HepG2 (cell line): Measurements from ENCODE around the gene CAPN9. TPM values are rescaled to one million over a fixed set of nuclear protein-coding genes. Genes with fewer than 3 reads are reported as not detected.

ENCODE experiments used
- AGO1 ChIP-seq: fragments of 200-400 bp; formaldehyde crosslinking; IDR thresholded peaks from 2 replicates; pipeline ENCODE4 v1.6.1; 2017; ENCODE audit warnings: mild to moderate bottlenecking, low read depth, low read length, moderate library complexity; ENCODE audit not compliant: poor library complexity, severe bottlenecking
- ATF7 ChIP-seq, 2 experiments: fragments of 450-650 bp in 1 of 2; sonication (generic) in 1 of 2; formaldehyde crosslinking in 1 of 2; IDR thresholded peaks; 2 replicates each; pipeline versions ENCODE4 v1.4.0 to v1.6.1; 2016 to 2020; ENCODE audit warnings: antibody characterized with exemption in 1 of 2, mild to moderate bottlenecking in 1 of 2, missing genetic modification reagents in 1 of 2
- CHCHD3 ChIP-seq: sonication (generic); formaldehyde crosslinking; IDR thresholded peaks from 2 replicates; pipeline ENCODE4 v1.8.0; 2022; ENCODE audit warnings: mild to moderate bottlenecking, missing genetic modification reagents, moderate library complexity
- DMAP1 ChIP-seq: IDR thresholded peaks from 2 replicates; pipeline ENCODE4 v1.6.1; 2016
- FOXM1 ChIP-seq: sonication (generic); formaldehyde crosslinking; IDR thresholded peaks from 2 replicates; pipeline ENCODE4 v1.5.0; 2020; ENCODE audit warnings: missing genetic modification reagents
- FOXP1 ChIP-seq, 2 experiments: fragments of 450-650 bp in 1 of 2; IDR thresholded peaks; 2 replicates each; pipeline ENCODE4 v1.6.1; 2017 to 2018; ENCODE audit warnings: antibody characterized with exemption in 1 of 2
- KAT8 ChIP-seq: IDR thresholded peaks from 2 replicates; pipeline ENCODE4 v1.6.1; 2016; ENCODE audit warnings: missing genetic modification reagents, missing compliant biosample characterization
- MAFG ChIP-seq: sonication (generic); formaldehyde crosslinking; IDR thresholded peaks from 2 replicates; pipeline ENCODE4 v1.5.1; 2020; ENCODE audit warnings: mild to moderate bottlenecking, missing genetic modification reagents
- PPARG ChIP-seq: conservative IDR thresholded peaks from 2 replicates; pipeline ENCODE4 v1.6.1; 2016; ENCODE audit warnings: missing biosample characterization, missing genetic modification reagents
- REXO4 ChIP-seq: sonication (generic); formaldehyde crosslinking; IDR thresholded peaks from 2 replicates; pipeline ENCODE4 v1.8.0; 2022; ENCODE audit warnings: missing genetic modification reagents, mild to moderate bottlenecking, borderline replicate concordance
- SATB2 ChIP-seq: sonication (generic); formaldehyde crosslinking; IDR thresholded peaks from 2 replicates; pipeline ENCODE4 v1.5.0; 2020; ENCODE audit warnings: missing genetic modification reagents
- SMYD3 ChIP-seq: sonication (generic); formaldehyde crosslinking; IDR thresholded peaks from 2 replicates; pipeline ENCODE4 v1.8.1; 2023; ENCODE audit warnings: mild to moderate bottlenecking, missing genetic modification reagents
- SOX5 ChIP-seq: IDR thresholded peaks from 2 replicates; pipeline ENCODE4 v1.6.1; 2016; ENCODE audit warnings: borderline replicate concordance
- ZFP62 ChIP-seq: sonication (generic); formaldehyde crosslinking; IDR thresholded peaks from 2 replicates; pipeline ENCODE4 v1.4.0; 2020; ENCODE audit warnings: missing genetic modification reagents
- ZNF234 ChIP-seq: sonication (generic); formaldehyde crosslinking; conservative IDR thresholded peaks from 2 replicates; pipeline ENCODE4 v1.5.1; 2020; ENCODE audit warnings: mild to moderate bottlenecking, missing genetic modification reagents
- ZNF451 ChIP-seq: sonication (generic); formaldehyde crosslinking; IDR thresholded peaks from 2 replicates; pipeline ENCODE4 v1.5.0; 2020; ENCODE audit warnings: mild to moderate bottlenecking, missing genetic modification reagents
- ZNF570 ChIP-seq: sonication (generic); formaldehyde crosslinking; IDR thresholded peaks from 2 replicates; pipeline ENCODE4 v1.4.0; 2020; ENCODE audit warnings: mild to moderate bottlenecking, missing genetic modification reagents, borderline replicate concordance
- ZNF577 ChIP-seq: sonication (generic); formaldehyde crosslinking; IDR thresholded peaks from 2 replicates; pipeline ENCODE4 v1.4.0; 2020; ENCODE audit warnings: mild to moderate bottlenecking, low read depth, missing genetic modification reagents, borderline replicate concordance
- polyA plus RNA-seq, 8 experiments: library from polyadenylated mRNA; depleted of rRNA in 3 of 8; stranded (reverse) in 7 of 8; unstranded in 1 of 8; fragments of >200 nt; fragmentation: Illumina TruSeq in 4 of 8; extraction: Trizol in 4 of 8; gene quantifications; 2 replicates each; pipeline versions ENCODE4 v1.2.1 to v1.2.3, GENCODE V29; 2011 to 2016; ENCODE audit warnings: low read depth in 4 of 8, missing spikeins in 1 of 8, mixed read lengths in 1 of 8; ENCODE audit not compliant: insufficient read depth in 1 of 8
- total RNA-seq, 5 experiments: library from RNA; depleted of rRNA; stranded (reverse); fragments of >200 nt; fragmentation: Illumina TruSeq; extraction: Trizol; gene quantifications; 2 replicates each; pipeline ENCODE4 v1.2.3, GENCODE V29; 2016; ENCODE audit warnings: low read depth in 1 of 5
- TF ChIP-seq, protein P1 (sequence below): sonication (generic); formaldehyde crosslinking; IDR thresholded peaks from 2 replicates; pipeline ENCODE4 v1.4.0; 2020; ENCODE audit warnings: missing genetic modification reagents
- TF ChIP-seq, protein P2 (sequence below): sonication (generic); formaldehyde crosslinking; IDR thresholded peaks from 2 replicates; pipeline ENCODE4 v1.4.0; 2020; ENCODE audit warnings: missing genetic modification reagents, mild to moderate bottlenecking, borderline replicate concordance
- TF ChIP-seq, protein P3 (sequence below): sonication (generic); formaldehyde crosslinking; IDR thresholded peaks from 2 replicates; pipeline ENCODE4 v1.4.0; 2020; ENCODE audit warnings: mild to moderate bottlenecking, missing genetic modification reagents
- TF ChIP-seq, protein P4 (sequence below): sonication (generic); formaldehyde crosslinking; IDR thresholded peaks from 2 replicates; pipeline ENCODE4 v1.4.0; 2020; ENCODE audit warnings: missing genetic modification reagents
- TF ChIP-seq, protein P5 (sequence below): sonication (generic); formaldehyde crosslinking; IDR thresholded peaks from 2 replicates; pipeline ENCODE4 v1.5.0; 2020; ENCODE audit warnings: missing genetic modification reagents, mild to moderate bottlenecking, borderline replicate concordance

The CAPN9 gene
- total and polyA plus RNA-seq, 2 of the 13 experiments (the other 11 are each of a cell fraction or from before 2014, with no cell fraction given), result 0.04 to 0.31 TPM

DNA sequence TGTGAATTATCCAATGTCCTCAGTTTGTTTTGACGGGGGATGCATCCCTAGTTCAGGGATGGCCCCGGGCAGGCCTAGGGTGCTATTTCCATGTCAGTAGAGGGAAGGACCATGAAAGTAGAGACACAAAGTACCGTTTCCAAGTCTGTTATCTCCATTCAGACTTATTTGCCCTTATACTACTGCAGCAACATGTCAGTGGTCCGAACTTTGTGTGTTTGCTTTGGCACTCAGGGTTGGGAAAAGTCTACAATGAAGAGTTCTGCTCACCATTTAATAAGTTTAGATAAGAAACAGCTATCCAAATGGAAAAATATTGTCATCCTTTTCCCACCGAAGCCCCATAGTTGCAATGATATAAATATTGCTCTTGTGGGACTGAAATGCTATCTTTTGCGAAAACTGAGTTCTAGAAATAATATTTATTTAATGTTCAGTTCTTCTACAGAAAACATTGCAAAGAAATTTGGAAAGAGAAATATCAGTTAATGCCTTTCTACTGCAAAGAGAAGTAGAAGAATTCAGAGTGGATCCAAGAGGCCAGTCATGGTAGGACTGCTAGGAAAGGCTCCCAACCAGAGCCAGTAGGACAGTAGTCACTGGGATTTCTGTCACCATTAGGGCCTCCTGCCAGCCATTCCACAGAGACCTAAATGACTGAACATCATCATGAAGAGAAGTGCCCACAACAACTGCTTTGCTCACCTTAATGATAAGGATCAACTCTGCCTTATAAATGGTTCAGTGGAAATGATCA is 21.8 kb upstream of the CAPN9 start (continued):
- TF ChIP-seq, protein P1, sequence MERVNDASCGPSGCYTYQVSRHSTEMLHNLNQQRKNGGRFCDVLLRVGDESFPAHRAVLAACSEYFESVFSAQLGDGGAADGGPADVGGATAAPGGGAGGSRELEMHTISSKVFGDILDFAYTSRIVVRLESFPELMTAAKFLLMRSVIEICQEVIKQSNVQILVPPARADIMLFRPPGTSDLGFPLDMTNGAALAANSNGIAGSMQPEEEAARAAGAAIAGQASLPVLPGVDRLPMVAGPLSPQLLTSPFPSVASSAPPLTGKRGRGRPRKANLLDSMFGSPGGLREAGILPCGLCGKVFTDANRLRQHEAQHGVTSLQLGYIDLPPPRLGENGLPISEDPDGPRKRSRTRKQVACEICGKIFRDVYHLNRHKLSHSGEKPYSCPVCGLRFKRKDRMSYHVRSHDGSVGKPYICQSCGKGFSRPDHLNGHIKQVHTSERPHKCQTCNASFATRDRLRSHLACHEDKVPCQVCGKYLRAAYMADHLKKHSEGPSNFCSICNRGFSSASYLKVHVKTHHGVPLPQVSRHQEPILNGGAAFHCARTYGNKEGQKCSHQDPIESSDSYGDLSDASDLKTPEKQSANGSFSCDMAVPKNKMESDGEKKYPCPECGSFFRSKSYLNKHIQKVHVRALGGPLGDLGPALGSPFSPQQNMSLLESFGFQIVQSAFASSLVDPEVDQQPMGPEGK (CRISPR knock-in tag), result no peak; the same call in 1 of the 2 replicates
- TF ChIP-seq, protein P2, sequence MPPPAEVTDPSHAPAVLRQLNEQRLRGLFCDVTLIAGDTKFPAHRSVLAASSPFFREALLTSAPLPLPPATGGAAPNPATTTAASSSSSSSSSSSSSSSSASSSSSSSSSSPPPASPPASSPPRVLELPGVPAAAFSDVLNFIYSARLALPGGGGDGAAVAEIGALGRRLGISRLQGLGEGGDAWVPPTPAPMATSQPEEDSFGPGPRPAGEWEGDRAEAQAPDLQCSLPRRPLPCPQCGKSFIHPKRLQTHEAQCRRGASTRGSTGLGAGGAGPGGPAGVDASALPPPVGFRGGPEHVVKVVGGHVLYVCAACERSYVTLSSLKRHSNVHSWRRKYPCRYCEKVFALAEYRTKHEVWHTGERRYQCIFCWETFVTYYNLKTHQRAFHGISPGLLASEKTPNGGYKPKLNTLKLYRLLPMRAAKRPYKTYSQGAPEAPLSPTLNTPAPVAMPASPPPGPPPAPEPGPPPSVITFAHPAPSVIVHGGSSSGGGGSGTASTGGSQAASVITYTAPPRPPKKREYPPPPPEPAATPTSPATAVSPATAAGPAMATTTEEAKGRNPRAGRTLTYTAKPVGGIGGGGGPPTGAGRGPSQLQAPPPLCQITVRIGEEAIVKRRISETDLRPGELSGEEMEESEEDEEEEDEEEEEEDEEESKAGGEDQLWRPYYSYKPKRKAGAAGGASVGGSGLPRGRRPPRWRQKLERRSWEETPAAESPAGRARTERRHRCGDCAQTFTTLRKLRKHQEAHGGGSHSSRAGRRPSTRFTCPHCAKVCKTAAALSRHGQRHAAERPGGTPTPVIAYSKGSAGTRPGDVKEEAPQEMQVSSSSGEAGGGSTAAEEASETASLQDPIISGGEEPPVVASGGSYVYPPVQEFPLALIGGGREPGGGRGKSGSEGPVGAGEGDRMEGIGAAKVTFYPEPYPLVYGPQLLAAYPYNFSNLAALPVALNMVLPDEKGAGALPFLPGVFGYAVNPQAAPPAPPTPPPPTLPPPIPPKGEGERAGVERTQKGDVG (CRISPR knock-in tag), result no peak
- TF ChIP-seq SOX5 (CRISPR knock-in tag) (peak; percentile 70), ZNF234 (CRISPR knock-in tag) (no peak), REXO4 (CRISPR knock-in tag) (no peak), ZFP62 (CRISPR knock-in tag) (no peak), MAFG (CRISPR knock-in tag) (no peak), PPARG (CRISPR knock-in tag) (0 out of 2 replicates have a peak, but pooled peaks have one; percentile 50), SMYD3 (CRISPR knock-in tag) (0 out of 2 replicates have a peak, but pooled peaks have one; percentile 22), ZNF570 (CRISPR knock-in tag) (no peak), CHCHD3 (CRISPR knock-in tag) (no peak), DMAP1 (CRISPR knock-in tag) (0 out of 2 replicates have a peak, but pooled peaks have one; percentile 24), KAT8 (CRISPR knock-in tag) (peak; percentile 56; the same call in 1 of the 2 replicates), AGO1 (no peak), ATF7 (IDR thresholded peaks at IDR 0.05) (no peak), ATF7 (CRISPR knock-in tag; IDR thresholded peaks at IDR 0.05) (no peak), ZNF577 (no peak), FOXP1 (IDR thresholded peaks at IDR 0.05) (no peak), FOXP1 (CRISPR knock-in tag; IDR thresholded peaks at IDR 0.05) (peak; percentile 64), ZNF451 (CRISPR knock-in tag) (no peak), FOXM1 (CRISPR knock-in tag) (no peak), SATB2 (CRISPR knock-in tag) (no peak)
- TF ChIP-seq, protein P3, sequence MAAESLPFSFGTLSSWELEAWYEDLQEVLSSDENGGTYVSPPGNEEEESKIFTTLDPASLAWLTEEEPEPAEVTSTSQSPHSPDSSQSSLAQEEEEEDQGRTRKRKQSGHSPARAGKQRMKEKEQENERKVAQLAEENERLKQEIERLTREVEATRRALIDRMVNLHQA (CRISPR knock-in tag), result 0 out of 2 replicates have a peak, but pooled peaks have one; percentile 27
- TF ChIP-seq, protein P4, sequence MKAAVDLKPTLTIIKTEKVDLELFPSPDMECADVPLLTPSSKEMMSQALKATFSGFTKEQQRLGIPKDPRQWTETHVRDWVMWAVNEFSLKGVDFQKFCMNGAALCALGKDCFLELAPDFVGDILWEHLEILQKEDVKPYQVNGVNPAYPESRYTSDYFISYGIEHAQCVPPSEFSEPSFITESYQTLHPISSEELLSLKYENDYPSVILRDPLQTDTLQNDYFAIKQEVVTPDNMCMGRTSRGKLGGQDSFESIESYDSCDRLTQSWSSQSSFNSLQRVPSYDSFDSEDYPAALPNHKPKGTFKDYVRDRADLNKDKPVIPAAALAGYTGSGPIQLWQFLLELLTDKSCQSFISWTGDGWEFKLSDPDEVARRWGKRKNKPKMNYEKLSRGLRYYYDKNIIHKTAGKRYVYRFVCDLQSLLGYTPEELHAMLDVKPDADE (CRISPR knock-in tag), result no peak
- TF ChIP-seq, protein P5, sequence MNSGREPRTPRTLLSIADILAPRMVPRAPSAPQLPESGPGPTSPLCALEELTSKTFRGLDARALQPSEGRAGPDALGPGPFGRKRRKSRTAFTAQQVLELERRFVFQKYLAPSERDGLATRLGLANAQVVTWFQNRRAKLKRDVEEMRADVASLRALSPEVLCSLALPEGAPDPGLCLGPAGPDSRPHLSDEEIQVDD, result no peak
